Ovary (tissue), 9 donors: ENCODE results near the gene MC1R. TPM values are rescaled to one million over a fixed set of nuclear protein-coding genes. Genes with fewer than 3 reads are reported as not detected.

Source experiments
- DNase-seq, 5 donors: peaks; one replicate each; pipeline ENCODE4 v3.0.0-alpha.2; 2019 to 2020
- H3K27ac ChIP-seq, 2 donors: fragments of 200-600 bp; one replicate each; pipeline versions ENCODE4 v1.5.1 to v1.8.0; 2019 to 2022
- H3K27me3 ChIP-seq: fragments of 200-600 bp; one replicate; pipeline ENCODE4 v1.8.0; 2022
- H3K36me3 ChIP-seq: fragments of 200-600 bp; sonication (generic); one replicate; pipeline ENCODE4 v1.5.1; 2019
- H3K4me1 ChIP-seq: one replicate; pipeline ENCODE4 v1.8.1; 2013; ENCODE audit warnings: mild to moderate bottlenecking, moderate library complexity; ENCODE audit not compliant: insufficient read depth
- H3K4me3 ChIP-seq: fragments of 200-600 bp; sonication (generic); one replicate; pipeline ENCODE4 v1.5.1; 2017
- H3K9me3 ChIP-seq, 2 donors: fragments of 200-600 bp in 1 of 2; sonication (generic) in 1 of 2; one replicate each; pipeline versions ENCODE4 v1.5.1 to v1.8.1; 2013 to 2019; ENCODE audit warnings: mild to moderate bottlenecking in 1 of 2, moderate library complexity in 1 of 2
- EP300 ChIP-seq: sonication (generic); formaldehyde crosslinking; IDR thresholded peaks from one replicate; pipeline ENCODE4 v1.6.1; 2017; ENCODE audit warnings: antibody characterized with exemption
- POLR2A ChIP-seq: fragments of 450-650 bp; IDR thresholded peaks from one replicate; pipeline ENCODE4 v1.6.1; 2017; ENCODE audit warnings: antibody characterized with exemption, mild to moderate bottlenecking, moderate library complexity
- WGBS, 3 donors: extraction: QIAGEN DNeasy Blood & Tissue Kit in 1 of 3; methylation state at CpG; one replicate each; pipeline versions ENCODE4 v1.1.5 to v1.1.7; 2013 to 2017; 5-methylcytosine and 5-hydroxymethylcytosine counted together
- intact Hi-C, 4 donors: fragments of 100-400 bp; cut with DNase I; formaldehyde crosslinking; loops; one replicate each; pipeline versions ENCODE4 v1.11.0 to v1.15.1; 2022 to 2023
- polyA plus RNA-seq, 2 donors: library from polyadenylated mRNA; stranded (reverse); fragments of 200-250 nt in 1 of 2; fragments of 350-450 nt in 1 of 2; fragmentation: Illumina TruSeq in 1 of 2; extraction: RNeasy Lipid Tissue Mini Kit (QIAGEN cat#74804) in 1 of 2; gene quantifications; one replicate each; pipeline ENCODE4 v1.2.3, GENCODE V29; 2013 to 2014
- total RNA-seq, 7 donors: library from RNA; depleted of rRNA in 2 of 7; stranded (reverse); fragments of >200 nt in 2 of 7; fragmentation: NEBNext Ultra II Directional in 3 of 7; extraction: Animal tissue kit (Norgen Biotek cat#: 25700) in 3 of 7; gene quantifications; one replicate each; pipeline versions ENCODE4 v1.1.0 to v1.2.4, GENCODE V29; 2016 to 2023
- TF ChIP-seq, protein P1 (sequence below), 3 donors: fragments of 450-650 bp in 2 of 3; fragments of 200-600 bp in 1 of 3; IDR thresholded peaks; one replicate each; pipeline versions ENCODE4 v1.5.1 to v1.8.0; 2016 to 2022; ENCODE audit warnings: antibody characterized with exemption in 3 of 3, mild to moderate bottlenecking in 1 of 3
- donor health status: DM: no; HTN: no; CAD: no; lungs with moderate emphysema.
- donor health status: DM: no; HTN: no; CAD: no.
- donor health status: Bipolar disorder and iron deficiency.
- donor health status: DM: yes; HTN: yes; CAD: no.
- donor health status: DM: no; HTN: no; CAD: no.
- donor health status: DM: yes; HTN: yes; CAD: no.

Gene MC1R
- total and polyA plus RNA-seq, 9 donors, result 0.42 to 8.5 (median 4.6) TPM

DNA sequence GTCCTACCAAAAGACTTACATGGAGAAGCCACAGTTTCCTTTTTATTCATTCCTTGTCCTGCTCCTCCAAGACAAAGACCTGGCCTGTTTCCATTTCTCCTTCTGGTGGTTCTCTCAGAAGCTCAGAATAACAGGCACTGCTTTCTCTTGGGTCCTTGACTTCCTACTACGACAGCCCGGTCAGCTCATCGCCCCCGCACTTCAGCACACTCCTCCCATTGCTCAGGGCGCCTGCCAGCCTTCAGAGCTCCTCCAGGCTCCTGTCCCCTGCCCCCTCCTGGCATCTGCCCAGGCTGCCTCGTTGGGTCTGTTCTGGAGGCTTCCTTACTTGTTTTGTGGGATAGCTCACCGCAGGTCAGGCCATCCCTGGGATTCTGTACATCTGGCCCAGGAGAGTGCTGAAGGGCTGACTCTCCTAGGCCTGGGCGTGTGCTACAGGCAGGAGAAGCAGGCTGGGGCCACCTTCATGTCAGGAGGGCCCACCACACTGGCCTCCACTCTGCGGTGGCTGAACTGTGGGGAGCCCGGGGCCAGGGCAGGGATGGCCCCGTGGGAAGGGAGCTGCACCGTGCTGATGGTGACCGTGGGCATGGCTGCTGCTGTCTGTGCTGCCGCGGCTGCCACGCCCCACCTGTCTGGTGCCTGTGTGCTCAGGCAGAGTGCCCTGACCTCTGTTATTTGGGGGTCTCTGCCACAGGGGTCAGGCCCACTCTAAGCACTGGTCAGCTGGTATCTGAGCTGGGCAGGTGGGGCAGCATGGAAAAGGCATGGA lies 27.6 kb upstream of the MC1R start:
- Histone ChIP-seq H3K36me3 (no peaks in the 10 kb centered on the region), H3K27me3 (no peaks in the 10 kb centered on the region), H3K27ac (no peak overlapping the region), H3K4me3 (no peak overlapping the region), H3K4me1 (no peaks in the 10 kb centered on the region), H3K9me3 (no peaks in the 10 kb centered on the region)
- intact Hi-C loops, result no loop called here
- TF ChIP-seq POLR2A (no peak), EP300 (no peak)
- TF ChIP-seq, protein P1, sequence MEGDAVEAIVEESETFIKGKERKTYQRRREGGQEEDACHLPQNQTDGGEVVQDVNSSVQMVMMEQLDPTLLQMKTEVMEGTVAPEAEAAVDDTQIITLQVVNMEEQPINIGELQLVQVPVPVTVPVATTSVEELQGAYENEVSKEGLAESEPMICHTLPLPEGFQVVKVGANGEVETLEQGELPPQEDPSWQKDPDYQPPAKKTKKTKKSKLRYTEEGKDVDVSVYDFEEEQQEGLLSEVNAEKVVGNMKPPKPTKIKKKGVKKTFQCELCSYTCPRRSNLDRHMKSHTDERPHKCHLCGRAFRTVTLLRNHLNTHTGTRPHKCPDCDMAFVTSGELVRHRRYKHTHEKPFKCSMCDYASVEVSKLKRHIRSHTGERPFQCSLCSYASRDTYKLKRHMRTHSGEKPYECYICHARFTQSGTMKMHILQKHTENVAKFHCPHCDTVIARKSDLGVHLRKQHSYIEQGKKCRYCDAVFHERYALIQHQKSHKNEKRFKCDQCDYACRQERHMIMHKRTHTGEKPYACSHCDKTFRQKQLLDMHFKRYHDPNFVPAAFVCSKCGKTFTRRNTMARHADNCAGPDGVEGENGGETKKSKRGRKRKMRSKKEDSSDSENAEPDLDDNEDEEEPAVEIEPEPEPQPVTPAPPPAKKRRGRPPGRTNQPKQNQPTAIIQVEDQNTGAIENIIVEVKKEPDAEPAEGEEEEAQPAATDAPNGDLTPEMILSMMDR (IDR thresholded peaks at IDR 0.05), result no peak
- WGBS, 3 donors, result 51 to 67% (median 56%) methylated on average over 12 to 16 of the region's 16 CpGs
- DNase-seq, result peak in 2 of 5 donors; percentile 49 to 52

DNA sequence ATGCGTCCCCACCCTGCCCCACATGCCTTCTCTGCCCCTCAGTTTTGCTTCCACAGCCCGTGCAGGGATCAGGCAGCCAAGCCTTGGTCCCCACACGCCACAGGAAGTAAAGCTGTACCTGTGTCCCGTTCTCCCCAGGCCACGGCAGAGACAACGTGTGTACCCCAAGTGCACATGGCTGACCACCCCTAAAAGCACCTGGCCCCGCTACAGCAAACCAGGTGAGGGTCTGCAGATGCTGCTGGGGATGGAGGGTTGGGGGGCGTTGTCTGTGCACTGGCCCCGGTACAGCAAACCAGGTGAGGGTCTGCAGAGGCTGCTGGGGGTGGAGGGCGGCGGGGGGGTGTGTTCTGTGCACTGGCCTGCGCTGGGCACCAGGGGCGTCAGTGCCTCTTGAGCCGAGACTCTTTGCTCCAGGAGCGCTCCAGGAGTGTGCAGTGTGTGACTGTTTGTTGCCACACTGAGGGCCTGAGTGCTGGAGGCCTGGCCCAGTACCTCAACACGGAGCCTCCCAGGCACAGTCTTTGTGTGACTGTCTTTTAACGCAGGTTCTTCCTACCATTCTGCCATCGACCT lies 26.5 kb upstream of the MC1R start:
- Histone ChIP-seq H3K9me3 (no peaks in the 10 kb centered on the region), H3K4me1 (no peaks in the 10 kb centered on the region), H3K4me3 (no peak overlapping the region), H3K27me3 (no peaks in the 10 kb centered on the region), H3K36me3 (no peaks in the 10 kb centered on the region), H3K27ac (no peak overlapping the region)
- intact Hi-C loops, result no loop called here
- TF ChIP-seq POLR2A (no peak), EP300 (no peak)
- TF ChIP-seq, protein P1 (IDR thresholded peaks at IDR 0.05), result no peak
- 89 to 91% (median 90%) methylated on average over 18 of the region's 18 CpGs for WGBS, 3 donors
- no peak for DNase-seq

DNA sequence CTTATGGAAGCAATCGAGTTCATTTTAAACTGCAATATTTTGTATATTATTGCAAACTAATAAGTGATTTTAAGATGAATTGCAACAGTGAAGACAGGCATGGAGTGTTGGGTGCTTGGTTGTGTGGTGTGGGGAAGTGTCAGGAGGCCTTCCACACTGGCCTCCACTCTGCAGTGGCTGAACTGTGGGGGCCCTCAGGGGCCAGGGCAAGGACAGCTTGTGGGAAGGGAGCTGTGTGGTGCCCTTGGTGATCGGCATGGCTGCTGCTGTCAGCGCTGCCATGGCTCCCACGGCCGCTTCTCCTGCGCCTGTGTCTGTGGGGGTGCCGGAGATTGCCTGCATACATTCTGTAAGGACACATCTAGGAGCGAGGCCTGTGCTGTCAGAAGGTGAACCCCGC lies 26.0 kb upstream of the MC1R start:
- Histone ChIP-seq H3K4me3 (no peak overlapping the region), H3K27me3 (no peaks in the 10 kb centered on the region), H3K9me3 (no peaks in the 10 kb centered on the region), H3K4me1 (no peaks in the 10 kb centered on the region), H3K27ac (no peak overlapping the region), H3K36me3 (no peaks in the 10 kb centered on the region)
- no peak for TF ChIP-seq POLR2A
- TF ChIP-seq, protein P1 (IDR thresholded peaks at IDR 0.05), result no peak
- no peak for TF ChIP-seq EP300
- DNase-seq, result no peak
- 93 to 94% (median 93%) methylated on average over 9 of the region's 9 CpGs for WGBS, 3 donors
- intact Hi-C loops, result no loop called here

DNA sequence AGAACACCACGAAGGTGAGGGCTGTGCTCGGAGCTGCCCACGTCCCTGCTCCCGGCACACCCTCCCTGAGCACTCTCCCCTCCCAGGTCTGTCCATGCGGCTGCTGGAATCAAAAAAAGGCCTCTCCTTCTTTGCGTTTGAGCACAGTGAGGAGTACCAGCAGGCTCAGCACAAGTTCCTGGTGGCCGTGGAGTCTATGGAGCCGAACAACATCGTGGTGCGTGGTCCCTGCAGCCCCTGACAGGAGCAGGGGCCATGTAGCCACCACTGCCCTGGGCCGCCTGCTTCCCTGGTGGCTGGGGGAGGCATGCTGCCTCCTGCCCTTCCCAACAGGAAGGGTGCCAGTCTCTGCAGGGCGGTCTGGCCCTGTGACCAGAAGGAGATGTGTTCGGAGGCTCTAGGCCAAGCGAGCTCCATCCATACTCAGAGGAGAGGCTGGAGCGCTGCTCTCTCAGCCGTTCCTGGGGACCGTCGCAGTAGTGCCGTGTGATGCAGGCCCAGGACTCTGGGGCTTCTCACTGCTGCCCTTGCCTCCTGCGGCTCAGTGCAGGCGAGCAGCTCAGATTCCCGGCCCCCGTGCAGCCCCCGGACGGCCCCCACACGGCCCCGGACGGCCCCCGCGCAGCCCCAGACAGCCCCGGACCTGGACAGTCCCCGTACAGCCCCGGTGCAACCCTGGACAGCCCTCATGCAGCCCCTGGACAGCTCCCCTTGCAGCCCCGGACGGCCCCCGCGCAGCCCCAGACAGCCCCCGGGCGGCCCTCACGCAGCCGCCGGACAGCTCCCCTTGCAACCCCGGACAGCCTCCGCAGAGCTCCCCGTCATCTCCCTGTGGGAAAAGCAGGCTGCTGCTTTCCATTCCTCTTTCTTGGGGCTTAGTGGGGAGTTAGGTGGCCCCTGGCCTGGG lies 24.8 kb upstream of the MC1R start:
- DNase-seq, result no peak
- intact Hi-C loops, result no loop called here
- 81 to 89% (median 82%) methylated on average over 25 to 45 of the region's 45 CpGs for WGBS, 3 donors
- Histone ChIP-seq H3K9me3 (no peaks in the 10 kb centered on the region), H3K27me3 (no peaks in the 10 kb centered on the region), H3K4me3 (no peak overlapping the region), H3K27ac (no peak overlapping the region), H3K4me1 (no peaks in the 10 kb centered on the region), H3K36me3 (peaks cover 3% of the 10 kb centered on the region)
- TF ChIP-seq POLR2A, result no peak
- TF ChIP-seq EP300, result no peak
- TF ChIP-seq, protein P1 (IDR thresholded peaks at IDR 0.05), result no peak
